Measurements from ENCODE around the gene MFNG.

DNA sequence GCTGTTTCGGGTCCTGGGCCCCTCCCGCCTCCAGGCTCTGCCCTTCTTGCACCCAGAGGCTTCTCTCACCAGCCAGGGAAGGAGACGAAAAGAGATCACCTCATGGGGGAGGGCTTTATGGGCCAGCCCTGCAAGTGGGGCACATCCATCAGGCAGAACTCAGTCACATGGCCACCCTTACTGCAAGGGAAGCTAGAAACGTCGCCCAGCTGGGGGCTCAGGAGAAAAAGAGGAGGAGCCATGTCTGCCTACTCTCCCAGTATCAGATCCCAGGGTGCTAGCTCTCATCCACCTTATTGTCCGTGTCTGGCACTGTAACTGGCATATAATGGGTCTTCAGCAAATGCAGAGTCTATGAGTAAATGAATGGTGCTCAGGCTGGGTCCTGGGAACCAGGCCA lies 24.2 kb downstream of the MFNG start:
- TF ChIP-seq, protein P1, sequence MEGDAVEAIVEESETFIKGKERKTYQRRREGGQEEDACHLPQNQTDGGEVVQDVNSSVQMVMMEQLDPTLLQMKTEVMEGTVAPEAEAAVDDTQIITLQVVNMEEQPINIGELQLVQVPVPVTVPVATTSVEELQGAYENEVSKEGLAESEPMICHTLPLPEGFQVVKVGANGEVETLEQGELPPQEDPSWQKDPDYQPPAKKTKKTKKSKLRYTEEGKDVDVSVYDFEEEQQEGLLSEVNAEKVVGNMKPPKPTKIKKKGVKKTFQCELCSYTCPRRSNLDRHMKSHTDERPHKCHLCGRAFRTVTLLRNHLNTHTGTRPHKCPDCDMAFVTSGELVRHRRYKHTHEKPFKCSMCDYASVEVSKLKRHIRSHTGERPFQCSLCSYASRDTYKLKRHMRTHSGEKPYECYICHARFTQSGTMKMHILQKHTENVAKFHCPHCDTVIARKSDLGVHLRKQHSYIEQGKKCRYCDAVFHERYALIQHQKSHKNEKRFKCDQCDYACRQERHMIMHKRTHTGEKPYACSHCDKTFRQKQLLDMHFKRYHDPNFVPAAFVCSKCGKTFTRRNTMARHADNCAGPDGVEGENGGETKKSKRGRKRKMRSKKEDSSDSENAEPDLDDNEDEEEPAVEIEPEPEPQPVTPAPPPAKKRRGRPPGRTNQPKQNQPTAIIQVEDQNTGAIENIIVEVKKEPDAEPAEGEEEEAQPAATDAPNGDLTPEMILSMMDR (conservative IDR thresholded peaks at IDR 0.05 in 1 of 2, IDR thresholded peaks at IDR 0.05 in 1 of 2; ENCODE audit: extremely low read depth in 1 of 2, insufficient read depth in 1 of 2, low read depth in 1 of 2, low read length in 2 of 2), result no peak
- TF ChIP-seq EZH2 (IDR thresholded peaks at IDR 0.05; ENCODE audit: borderline replicate concordance, low read length), result no peak

All from mammary epithelial cell (primary cell).